ENCODE results near the gene RHOB.

The RHOB gene

DNA sequence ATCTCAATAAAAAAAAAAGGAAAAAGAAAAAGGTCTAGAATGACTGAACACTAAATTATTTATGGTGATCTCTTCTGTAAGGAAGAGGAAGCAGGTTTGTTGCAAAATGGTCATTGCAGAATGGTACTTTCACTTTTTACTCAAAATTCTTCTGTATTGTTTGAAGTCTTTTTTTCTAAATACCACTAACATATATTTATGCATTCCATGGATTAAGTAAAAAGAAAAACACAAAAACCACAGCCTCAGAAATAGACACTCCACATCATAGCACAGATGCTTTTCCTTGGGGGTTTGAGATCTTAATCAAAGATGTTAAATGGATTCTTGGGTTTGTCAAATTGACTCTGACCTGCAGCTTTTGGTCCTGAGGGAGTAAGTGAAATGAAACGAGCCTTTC is 47.4 kb downstream of the RHOB start:
- POLR2A ChIA-PET (ENCODE audit: low non-redundant PET), result no interaction called here
- TF ChIP-seq, protein P1, sequence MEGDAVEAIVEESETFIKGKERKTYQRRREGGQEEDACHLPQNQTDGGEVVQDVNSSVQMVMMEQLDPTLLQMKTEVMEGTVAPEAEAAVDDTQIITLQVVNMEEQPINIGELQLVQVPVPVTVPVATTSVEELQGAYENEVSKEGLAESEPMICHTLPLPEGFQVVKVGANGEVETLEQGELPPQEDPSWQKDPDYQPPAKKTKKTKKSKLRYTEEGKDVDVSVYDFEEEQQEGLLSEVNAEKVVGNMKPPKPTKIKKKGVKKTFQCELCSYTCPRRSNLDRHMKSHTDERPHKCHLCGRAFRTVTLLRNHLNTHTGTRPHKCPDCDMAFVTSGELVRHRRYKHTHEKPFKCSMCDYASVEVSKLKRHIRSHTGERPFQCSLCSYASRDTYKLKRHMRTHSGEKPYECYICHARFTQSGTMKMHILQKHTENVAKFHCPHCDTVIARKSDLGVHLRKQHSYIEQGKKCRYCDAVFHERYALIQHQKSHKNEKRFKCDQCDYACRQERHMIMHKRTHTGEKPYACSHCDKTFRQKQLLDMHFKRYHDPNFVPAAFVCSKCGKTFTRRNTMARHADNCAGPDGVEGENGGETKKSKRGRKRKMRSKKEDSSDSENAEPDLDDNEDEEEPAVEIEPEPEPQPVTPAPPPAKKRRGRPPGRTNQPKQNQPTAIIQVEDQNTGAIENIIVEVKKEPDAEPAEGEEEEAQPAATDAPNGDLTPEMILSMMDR (conservative IDR thresholded peaks at IDR 0.05; ENCODE audit: low read depth), result no peak
- CTCF ChIA-PET, result interaction anchor here (1.0 kb wide), 1 partner anchor 13 kb away, joined by 3 read pairs; no protein-coding TSS in a partner anchor
- H3K27ac ChIP-seq, result no peak overlapping the region
- no peak for DNase-seq (ENCODE audit: low spot score)

DNA sequence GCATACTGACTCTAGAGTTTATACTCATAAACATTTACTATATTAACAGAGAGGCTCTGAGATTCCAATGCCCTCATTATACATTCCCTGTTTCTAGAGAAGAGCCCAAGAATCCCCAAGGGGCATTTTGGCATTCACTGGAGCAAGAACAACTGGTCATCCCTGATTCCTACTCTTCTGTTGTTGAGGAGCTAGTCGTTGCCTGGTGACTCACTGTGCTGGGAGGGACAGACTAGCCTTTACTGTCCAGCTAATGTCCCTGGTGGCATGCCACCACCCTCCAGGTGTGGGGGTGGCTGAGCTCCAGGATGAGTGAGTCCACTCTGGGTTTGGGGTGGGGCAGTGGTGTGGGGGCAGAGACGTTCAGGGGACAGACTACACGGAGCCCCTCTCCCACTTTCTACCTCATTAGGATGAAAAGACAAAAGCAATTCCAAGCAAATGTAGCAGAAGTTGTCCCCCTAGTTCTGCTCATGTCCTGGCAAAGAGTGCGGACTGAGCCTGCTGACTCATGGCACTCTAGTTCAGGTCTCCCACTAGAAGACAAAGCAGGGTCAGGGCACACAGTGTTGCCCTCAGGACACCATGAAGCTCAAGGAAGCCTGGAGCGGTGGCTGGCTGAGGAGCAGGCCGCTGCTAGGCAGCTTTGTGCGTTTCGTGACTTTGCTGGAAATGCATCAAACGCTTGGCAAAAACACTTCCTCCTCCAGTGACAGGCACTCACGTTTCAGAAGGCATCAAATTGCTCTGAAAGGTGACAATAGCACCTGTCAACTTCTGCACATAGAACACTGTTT is 49.4 kb downstream of the RHOB start:
- ChIA-PET CTCF (no interaction called here), POLR2A (ENCODE audit: low non-redundant PET) (no interaction called here)
- no peak for DNase-seq (ENCODE audit: low spot score)
- peak overlapping the region; percentile 62 for H3K27ac ChIP-seq
- TF ChIP-seq, protein P1 (conservative IDR thresholded peaks at IDR 0.05; ENCODE audit: low read depth), result no peak

DNA sequence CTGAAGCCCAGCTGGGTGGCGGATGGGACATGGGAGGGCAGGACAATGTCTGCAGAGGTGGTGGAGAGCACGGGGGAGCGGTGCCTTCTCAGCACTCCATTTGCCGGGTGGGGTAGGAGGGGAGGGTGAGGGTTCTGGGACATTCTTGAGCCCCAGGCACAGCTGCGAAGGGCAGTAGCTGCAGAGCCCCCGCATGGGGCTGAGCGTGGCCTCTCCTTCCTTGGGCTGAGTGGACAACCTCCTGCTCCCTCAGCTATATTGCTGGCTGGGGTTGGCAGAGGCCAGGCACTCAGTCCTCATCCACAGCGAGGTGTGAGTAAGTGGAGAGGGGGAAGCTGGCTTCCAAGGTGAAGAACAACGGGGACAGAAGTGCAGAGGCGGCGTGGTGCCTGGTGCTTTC is 50.1 kb downstream of the RHOB start:
- no peak for DNase-seq (ENCODE audit: low spot score)
- TF ChIP-seq, protein P1 (conservative IDR thresholded peaks at IDR 0.05; ENCODE audit: low read depth), result no peak
- H3K27ac ChIP-seq, result peak overlapping the region; percentile 62
- POLR2A ChIA-PET (ENCODE audit: low non-redundant PET), result no interaction called here
- CTCF ChIA-PET, result no interaction called here
